Activated T-helper 2 cell treated with anti-CD3 and anti-CD28 coated beads, Interferon-gamma antibody, Interleukin-2, Interleukin-4, amounts not matched to agents 10 μg/mL and 5 μg/mL and 100 μg/mL, durations not matched to agents 14 hours and 24 hours and 36 hours (primary cell): Measurements from ENCODE around the gene LGALSL. TPM values are rescaled to one million over a fixed set of nuclear protein-coding genes. Genes with fewer than 3 reads are reported as not detected.
"Not testable (repeated sequence)": the region's sequence is repeated elsewhere in the genome, so short reads cannot be mapped to it uniquely, and the experiment has no call there.

Source experiments
- DNase-seq: peaks from one replicate; pipeline ENCODE4 v3.0.0; 2021; ENCODE audit warnings: low spot score
- H3K27ac Mint-ChIP-seq: one replicate; pipeline ENCODE4 v1.8.0; 2021; ENCODE audit warnings: mixed read lengths
- H3K27me3 Mint-ChIP-seq: one replicate; pipeline ENCODE4 v1.8.0; 2021; ENCODE audit warnings: low read depth, mixed read lengths
- H3K36me3 Mint-ChIP-seq: one replicate; pipeline ENCODE4 v1.8.0; 2021; ENCODE audit warnings: low read depth, mixed read lengths
- H3K4me1 Mint-ChIP-seq: one replicate; pipeline ENCODE4 v1.8.0; 2021; ENCODE audit warnings: low read depth, mixed read lengths
- H3K4me3 Mint-ChIP-seq: one replicate; pipeline ENCODE4 v1.8.0; 2021; ENCODE audit warnings: low read depth, mild to moderate bottlenecking, moderate library complexity, mixed read lengths
- H3K9me3 Mint-ChIP-seq: one replicate; pipeline ENCODE4 v1.8.0; 2021; ENCODE audit warnings: mixed read lengths
- intact Hi-C: fragments of 100-400 bp; cut with micrococcal nuclease; formaldehyde crosslinking; loops from one replicate; pipeline ENCODE4 v1.15.1; 2023
- total RNA-seq: library from RNA; stranded (reverse); gene quantifications from 2 replicates; pipeline ENCODE4 v1.2.3, GENCODE V29; 2022

LGALSL gene
- total RNA-seq, 1 donor from 2014 or later: 2.6 TPM

- intact Hi-C loops: no loop called here
- DNase-seq: no peak
- Mint-ChIP-seq H3K36me3 (no peaks in the 10 kb centered on the region), H3K4me1 (no peaks in the 10 kb centered on the region), H3K9me3 (no peaks in the 10 kb centered on the region), H3K27ac (no peak overlapping the region), H3K4me3 (no peak overlapping the region), H3K27me3 (peaks cover 3% of the 10 kb centered on the region)
These were observed 30.7 kb upstream of the LGALSL start for GRCh38 chr2:64423303-64423702.

GRCh38 chr2:64424416-64424987 is 29.5 kb upstream of the LGALSL start:
- H3K9me3 Mint-ChIP-seq: no peaks in the 10 kb centered on the region

GRCh38 chr2:64426183-64426952 is 27.6 kb upstream of the LGALSL start:
- intact Hi-C loops: no loop called here
- Mint-ChIP-seq H3K27me3 (peaks cover 17% of the 10 kb centered on the region), H3K27ac (no peak overlapping the region), H3K4me3 (no peak overlapping the region), H3K4me1 (no peaks in the 10 kb centered on the region), H3K9me3 (no peaks in the 10 kb centered on the region), H3K36me3 (no peaks in the 10 kb centered on the region)
- DNase-seq: no peak

More at GRCh38 chr2:64424416-64424987, 29.5 kb upstream of the LGALSL start:
- H3K4me3 Mint-ChIP-seq: no peak overlapping the region
- H3K36me3 Mint-ChIP-seq: no peaks in the 10 kb centered on the region
- peaks cover 9% of the 10 kb centered on the region for H3K27me3 Mint-ChIP-seq
- no peak for DNase-seq
- no peak overlapping the region for H3K27ac Mint-ChIP-seq
- intact Hi-C loops: no loop called here
- H3K4me1 Mint-ChIP-seq: no peaks in the 10 kb centered on the region

- H3K36me3 Mint-ChIP-seq: no peaks in the 10 kb centered on the region
- intact Hi-C loops: no loop called here
- DNase-seq: no peak
- peaks cover 52% of the 10 kb centered on the region for H3K27me3 Mint-ChIP-seq
- H3K9me3 Mint-ChIP-seq: no peaks in the 10 kb centered on the region
- H3K27ac Mint-ChIP-seq: no peak overlapping the region
- H3K4me1 Mint-ChIP-seq: no peaks in the 10 kb centered on the region
- no peak overlapping the region for H3K4me3 Mint-ChIP-seq
These were observed 19.8 kb upstream of the LGALSL start for GRCh38 chr2:64434039-64434657.

- H3K27ac Mint-ChIP-seq: no peak overlapping the region
- H3K9me3 Mint-ChIP-seq: no peaks in the 10 kb centered on the region
- intact Hi-C loops: no loop called here
- H3K36me3 Mint-ChIP-seq: no peaks in the 10 kb centered on the region
- peaks cover 46% of the 10 kb centered on the region for H3K27me3 Mint-ChIP-seq
- DNase-seq: no peak
- no peaks in the 10 kb centered on the region for H3K4me1 Mint-ChIP-seq
- H3K4me3 Mint-ChIP-seq: no peak overlapping the region
These were observed 16.1 kb upstream of the LGALSL start for GRCh38 chr2:64437883-64438282.

GRCh38 chr2:64439194-64439593 is 14.8 kb upstream of the LGALSL start:
- Mint-ChIP-seq H3K27ac (no peak overlapping the region), H3K9me3 (no peaks in the 10 kb centered on the region), H3K27me3 (peaks cover 43% of the 10 kb centered on the region), H3K36me3 (no peaks in the 10 kb centered on the region), H3K4me1 (no peaks in the 10 kb centered on the region), H3K4me3 (no peak overlapping the region)
- intact Hi-C loops: no loop called here
- DNase-seq: no peak

- DNase-seq: no peak
- Mint-ChIP-seq H3K4me1 (no peaks in the 10 kb centered on the region), H3K4me3 (no peak overlapping the region), H3K9me3 (no peaks in the 10 kb centered on the region), H3K27me3 (peaks cover 51% of the 10 kb centered on the region), H3K27ac (no peak overlapping the region), H3K36me3 (no peaks in the 10 kb centered on the region)
- intact Hi-C loops: no loop called here
These were observed 13.1 kb upstream of the LGALSL start for GRCh38 chr2:64440843-64441242.

- Mint-ChIP-seq H3K9me3 (no peaks in the 10 kb centered on the region), H3K4me1 (no peaks in the 10 kb centered on the region), H3K4me3 (no peak overlapping the region), H3K27ac (no peak overlapping the region), H3K27me3 (peaks cover 48% of the 10 kb centered on the region), H3K36me3 (no peaks in the 10 kb centered on the region)
- intact Hi-C loops: no loop called here
- no peak for DNase-seq
These were observed 11.7 kb upstream of the LGALSL start for GRCh38 chr2:64442277-64442676.

- Mint-ChIP-seq H3K4me1 (no peaks in the 10 kb centered on the region), H3K27me3 (peaks cover 52% of the 10 kb centered on the region)
These were observed 11.0 kb upstream of the LGALSL start for GRCh38 chr2:64442801-64443429.

GRCh38 chr2:64445970-64446369 is 8.0 kb upstream of the LGALSL start:
- DNase-seq, H3K9me3 Mint-ChIP-seq, H3K4me1 Mint-ChIP-seq, H3K4me3 Mint-ChIP-seq, H3K36me3 Mint-ChIP-seq, intact Hi-C loops, H3K27ac Mint-ChIP-seq: not testable (repeated sequence)
- H3K27me3 Mint-ChIP-seq: peaks cover 50% of the 10 kb centered on the region

More at GRCh38 chr2:64442801-64443429, 11.0 kb upstream of the LGALSL start:
- Mint-ChIP-seq H3K27ac (no peak overlapping the region), H3K36me3 (no peaks in the 10 kb centered on the region), H3K4me3 (no peak overlapping the region), H3K9me3 (no peaks in the 10 kb centered on the region)
- no peak for DNase-seq
- intact Hi-C loops: no loop called here

- Mint-ChIP-seq H3K27ac (no peak overlapping the region), H3K27me3 (peaks cover 57% of the 10 kb centered on the region), H3K36me3 (no peaks in the 10 kb centered on the region), H3K4me1 (no peaks in the 10 kb centered on the region), H3K9me3 (no peaks in the 10 kb centered on the region), H3K4me3 (no peak overlapping the region)
- intact Hi-C loops: no loop called here
- no peak for DNase-seq
These were observed 6.5 kb upstream of the LGALSL start for GRCh38 chr2:64447317-64448040.

- intact Hi-C loops: no loop called here
- Mint-ChIP-seq H3K4me3 (no peak overlapping the region), H3K36me3 (no peaks in the 10 kb centered on the region), H3K4me1 (no peaks in the 10 kb centered on the region), H3K27ac (no peak overlapping the region), H3K9me3 (no peaks in the 10 kb centered on the region), H3K27me3 (peaks cover 57% of the 10 kb centered on the region)
- no peak for DNase-seq
These were observed 5.9 kb upstream of the LGALSL start for GRCh38 chr2:64448041-64448426.
